K562 (cell line): ENCODE measurements around the gene REPS1. TPM values are rescaled to one million over a fixed set of nuclear protein-coding genes. Genes with fewer than 3 reads are reported as not detected.
A peak's percentile ranks its signal among the peaks of the same experiment; 100 is the strongest.

ENCODE experiments used
- ATAC-seq: fragments of 200-7000 bp; cut with Tn5 transposase; 3 replicates; pipeline ENCODE4 v1.9.1; 2020; ENCODE audit warnings: moderate library complexity
- BruUV-seq: library from RNA; stranded (reverse); fragments of 400-500 nt; replicated peaks from 2 replicates; lab custom pipeline; 2021; lab: Mats Ljungman, UMichigan
- CTCF ChIA-PET: fragments of 300-600 bp; formaldehyde crosslinking; extraction: SDS; loops from one replicate; lab custom pipeline; 2021; ENCODE audit warnings: low intra/inter-chr PET ratio; lab: Yijun Ruan, JAX
- POLR2A ChIA-PET: fragments of 300-600, 350-650 bp; sonication (Branson Sonifier 250); formaldehyde crosslinking; extraction: SDS; loops from one replicate; lab custom pipeline; 2021; ENCODE audit warnings: antibody characterized with exemption, inconsistent platforms; lab: Yijun Ruan, JAX
- DNase-seq, 4 experiments: peaks; one replicate each; pipeline versions ENCODE4 v3.0.0 to v3.0.0-alpha.2; 2011 to 2018; ENCODE audit warnings: low spot score in 3 of 4, mixed read lengths in 3 of 4; ENCODE audit errors: extremely low read depth in 1 of 4
- FAIRE-seq: peaks from 2 replicates; lab custom pipeline; 2011; peaks lifted over from hg19 to GRCh38; lab: Jason Lieb, UNC
- H2AFZ ChIP-seq: 2 replicates; pipeline ENCODE4 v1.6.0; 2011; ENCODE audit warnings: low read depth, low read length, control low read depth, inconsistent platforms
- H3K27ac ChIP-seq: fragments of 200-600 bp; 3 replicates; pipeline ENCODE4 v1.8.0; 2011; ENCODE audit warnings: low read depth, mild to moderate bottlenecking, control low read depth, inconsistent platforms, low read length, moderate library complexity, mixed read lengths; ENCODE audit errors: extremely low read depth
- H3K27me3 ChIP-seq, 2 experiments: fragments of 300-600 bp in 1 of 2; 2 replicates in 1 of 2; 3 replicates in 1 of 2; pipeline versions ENCODE4 v1.6.0 to v1.8.0; 2011; ENCODE audit warnings: inconsistent platforms in 2 of 2, low read length in 2 of 2, mild to moderate bottlenecking in 1 of 2, mixed read lengths in 1 of 2, moderate library complexity in 1 of 2; ENCODE audit not compliant: control insufficient read depth in 2 of 2, insufficient read depth in 2 of 2
- H3K36me3 ChIP-seq: fragments of 300-600 bp; 3 replicates; pipeline ENCODE4 v1.8.0; 2011; ENCODE audit warnings: mild to moderate bottlenecking, low read length, inconsistent platforms; ENCODE audit not compliant: control insufficient read depth, insufficient read depth
- H3K4me1 ChIP-seq, 2 experiments: fragments of 200-600 bp in 1 of 2; replicated peaks in 1 of 2; 2 replicates in 1 of 2; 3 replicates in 1 of 2; pipeline versions ENCODE4 v1.5.1 to v1.8.0; 2011; ENCODE audit warnings: inconsistent platforms in 2 of 2, low read length in 2 of 2, mild to moderate bottlenecking in 1 of 2, mixed read lengths in 1 of 2, moderate library complexity in 1 of 2; ENCODE audit not compliant: control insufficient read depth in 2 of 2, insufficient read depth in 2 of 2
- H3K4me2 ChIP-seq: 2 replicates; pipeline ENCODE4 v1.6.1; 2011; ENCODE audit warnings: low read length, control low read depth, inconsistent platforms, mixed read lengths; ENCODE audit not compliant: insufficient read depth
- H3K4me3 ChIP-seq: fragments of 200-600 bp; sonication (generic), shearing (Covaris generic); 2 replicates; pipeline ENCODE4 v1.5.1; 2016; ENCODE audit warnings: control low read depth, inconsistent platforms
- H3K79me2 ChIP-seq: fragments of 200-600 bp; 3 replicates; pipeline ENCODE4 v1.8.0; 2011; ENCODE audit warnings: low read length, inconsistent platforms; ENCODE audit not compliant: control insufficient read depth, insufficient read depth
- H3K9ac ChIP-seq, 2 experiments: 2 replicates each; pipeline versions ENCODE4 v1.6.0 to v1.6.1; 2011; ENCODE audit warnings: low read depth in 2 of 2, low read length in 2 of 2, control low read depth in 1 of 2, inconsistent platforms in 1 of 2, mild to moderate bottlenecking in 1 of 2, mixed read lengths in 1 of 2; ENCODE audit not compliant: insufficient read depth in 1 of 2
- H3K9me1 ChIP-seq: one replicate; pipeline ENCODE4 v1.6.0; 2011; ENCODE audit warnings: inconsistent platforms, mild to moderate bottlenecking, low read length, moderate library complexity; ENCODE audit not compliant: control insufficient read depth, insufficient read depth
- H3K9me3 ChIP-seq: replicated peaks from 2 replicates; pipeline ENCODE4 v1.5.1; 2011; ENCODE audit warnings: low read depth, low read length, inconsistent platforms; ENCODE audit not compliant: control insufficient read depth, insufficient read depth
- H4K20me1 ChIP-seq: replicated peaks from 2 replicates; pipeline ENCODE4 v1.6.1; 2011; ENCODE audit warnings: low read length, inconsistent platforms, mixed read lengths; ENCODE audit not compliant: control insufficient read depth, insufficient read depth
- CBX3 ChIP-seq, 2 experiments: IDR thresholded peaks; 1 replicate in 1 of 2; 2 replicates in 1 of 2; pipeline ENCODE4 v1.6.1; 2012; ENCODE audit warnings: inconsistent platforms in 2 of 2, low read length in 2 of 2, borderline replicate concordance in 1 of 2, control low read depth in 1 of 2
- RAD21 ChIP-seq, 2 experiments: fragments of 250-450 bp in 1 of 2; fragments of 450-650 bp in 1 of 2; sonication (Bioruptor Pico) in 1 of 2; formaldehyde crosslinking in 1 of 2; IDR thresholded peaks in 1 of 2; conservative IDR thresholded peaks in 1 of 2; 2 replicates each; pipeline versions ENCODE4 v1.4.0 to v1.8.0; 2020 to 2022; ENCODE audit warnings: mild to moderate bottlenecking in 2 of 2, moderate library complexity in 1 of 2
- SPI1 ChIP-seq: IDR thresholded peaks from 2 replicates; pipeline ENCODE4 v1.6.1; 2011; ENCODE audit warnings: low read depth, low read length, control low read depth, borderline replicate concordance
- ZFP91 ChIP-seq: sonication (generic); formaldehyde crosslinking; IDR thresholded peaks from 2 replicates; pipeline ENCODE4 v1.8.0; 2022; ENCODE audit warnings: mild to moderate bottlenecking, missing genetic modification reagents
- WGBS: fragments of 100-300 bp; shearing (Covaris generic); methylation state at CpG from one replicate; pipeline ENCODE4 v1.1.6; 2016; ENCODE audit warnings: low coverage, mixed read lengths; ENCODE audit not compliant: insufficient coverage; ENCODE audit errors: missing lambda C conversion rate; 5-methylcytosine and 5-hydroxymethylcytosine counted together
- in situ Hi-C: fragments of 300-500 bp; cut with MboI; formaldehyde crosslinking; loops from 4 replicates; pipeline ENCODE4 v1.15.0; 2018; ENCODE audit warnings: inconsistent platforms, mixed read lengths
- intact Hi-C: fragments of 100-400 bp; cut with micrococcal nuclease; formaldehyde crosslinking; loops from 2 replicates; pipeline ENCODE4 v1.14.2; 2022
- polyA plus RNA-seq, 8 experiments: library from polyadenylated mRNA; depleted of rRNA in 4 of 8; stranded (reverse) in 5 of 8; unstranded in 3 of 8; fragments of >200 nt; fragmentation: Nextera tagmentation in 2 of 8; fragmentation: Illumina TruSeq in 1 of 8; extraction: Ambion mirVana in 2 of 8; extraction: Trizol in 1 of 8; gene quantifications; 2 replicates each; pipeline versions ENCODE4 v1.2.1 to v1.2.3, GENCODE V29; 2011 to 2014; ENCODE audit warnings: inconsistent platforms in 1 of 8, missing spikeins in 1 of 8
- total RNA-seq, 7 experiments: library from RNA; depleted of rRNA in 6 of 7; stranded (reverse); fragments of >200 nt in 6 of 7; fragmentation: Illumina TruSeq in 2 of 7; extraction: Trizol in 2 of 7; gene quantifications; 2 replicates each; pipeline versions ENCODE4 v1.2.1 to v1.2.3, GENCODE V29; 2011 to 2021; ENCODE audit warnings: low replicate concordance in 1 of 7

The REPS1 gene
- total and polyA plus RNA-seq, 9 of the 15 experiments (the other 6 are each of a cell fraction or from before 2014, with no cell fraction given): 7.9 to 36.0 (median 27.8) TPM

- WGBS: 46% methylated on average over 5 of the region's 5 CpGs
- in situ Hi-C loops: no loop called here
- POLR2A ChIA-PET: no interaction called here
Observed at GRCh38 chr6:138979813-138980668, 8.0 kb downstream of the REPS1 start.

More at GRCh38 chr6:138979813-138980668, 8.0 kb downstream of the REPS1 start:
- Histone ChIP-seq H3K9me1 (no peaks in the 10 kb centered on the region), H3K36me3 (no peaks in the 10 kb centered on the region), H3K9ac (no peak overlapping the region)
- DNase-seq: no peak
- no peak for TF ChIP-seq ZFP91 (CRISPR knock-in tag)
- TF ChIP-seq CBX3 (IDR thresholded peaks at IDR 0.05; ENCODE audit: borderline replicate concordance in 1 of 2, low read length in 2 of 2): no peak
- TF ChIP-seq RAD21 (CRISPR knock-in tag; conservative IDR thresholded peaks at IDR 0.05 in 1 of 2, IDR thresholded peaks at IDR 0.05 in 1 of 2): no peak
- peak; percentile 74; the same call in 1 of the 2 replicates for TF ChIP-seq SPI1
- TF ChIP-seq, all 486 proteins: peak for 1
- H3K9me3 ChIP-seq: no peaks in the 10 kb centered on the region
- H3K27ac ChIP-seq: no peak overlapping the region
- no peak overlapping the region for H2AFZ ChIP-seq
- CTCF ChIA-PET: no interaction called here
- H3K4me2 ChIP-seq: no peak overlapping the region
- H3K79me2 ChIP-seq: peaks cover 41% of the 10 kb centered on the region
- no peak overlapping the region for H3K4me3 ChIP-seq
- BruUV-seq: no TSS peak
- H3K27me3 ChIP-seq: no peaks in the 10 kb centered on the region
- ATAC-seq (no peak; the same call in 2 of the 3 replicates), FAIRE-seq (no peak)
- intact Hi-C loops: no loop called here
- H3K4me1 ChIP-seq: no peaks in the 10 kb centered on the region
- peaks cover 27% of the 10 kb centered on the region for H4K20me1 ChIP-seq
